Ureter (tissue), 1 donor: ENCODE measurements around the gene HEPN1. TPM values are rescaled to one million over a fixed set of nuclear protein-coding genes. Genes with fewer than 3 reads are reported as not detected.

Source experiments
- DNase-seq: peaks from one replicate; pipeline ENCODE4 v3.0.0-alpha.2; 2020; ENCODE audit warnings: low spot score
- total RNA-seq: library from RNA; stranded (reverse); gene quantifications from one replicate; pipeline ENCODE4 v1.2.4, GENCODE V29; 2023
- donor health status: DM: yes; HTN: yes; CAD: no.

The HEPN1 gene
- total RNA-seq, 1 donor from 2014 or later: not detected

DNA sequence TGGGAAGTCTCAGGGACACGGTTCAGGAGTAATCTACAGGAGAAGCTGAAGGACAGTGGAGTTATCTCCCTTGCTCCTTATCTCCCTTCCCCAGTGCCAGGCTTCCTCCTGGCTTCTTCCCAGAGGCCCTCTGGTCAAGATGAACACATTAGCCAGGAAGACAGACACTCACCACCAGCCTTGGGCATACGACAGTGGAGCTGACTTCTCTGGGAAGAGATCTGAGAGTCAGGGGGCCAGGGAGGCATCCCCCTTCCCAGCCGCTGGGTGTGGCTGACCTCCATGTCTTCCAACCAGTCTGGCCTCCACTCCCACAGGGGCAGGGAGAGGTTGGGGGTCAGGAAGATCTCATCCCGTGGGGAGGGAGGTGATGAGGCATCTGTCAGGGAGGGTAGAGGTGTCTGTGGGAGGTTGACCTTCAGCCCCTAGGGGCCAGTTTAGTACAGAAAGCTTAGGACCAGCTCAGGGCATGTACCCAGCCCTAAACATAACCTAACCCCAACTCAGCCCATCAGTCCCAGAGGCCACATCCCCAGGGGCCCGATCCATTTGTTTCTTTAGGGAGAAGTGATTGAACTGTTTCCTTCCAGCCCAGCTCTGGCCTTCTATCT lies 34.1 kb upstream of the HEPN1 start:
- no peak for DNase-seq

DNA sequence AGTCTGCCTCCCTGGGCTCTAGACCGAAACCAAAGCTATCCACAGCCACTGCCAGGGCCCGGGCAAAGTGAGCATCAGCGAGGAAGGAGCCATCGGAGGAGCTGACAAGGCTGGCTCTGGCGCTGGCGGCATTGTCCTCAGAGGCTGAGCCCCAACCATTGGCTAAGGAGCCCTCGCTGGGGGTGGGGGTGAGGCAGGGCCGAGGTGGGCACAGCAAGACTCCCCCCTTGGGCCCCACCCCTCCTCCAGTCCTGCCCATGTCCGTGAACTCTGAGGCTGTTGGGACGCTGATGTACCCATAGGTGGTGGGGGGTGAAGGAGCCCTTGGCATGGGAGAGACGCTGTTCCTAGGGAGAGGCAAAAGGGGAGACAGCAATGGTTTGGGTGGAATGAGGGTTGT lies 32.6 kb upstream of the HEPN1 start:
- DNase-seq: peak; percentile 34

DNA sequence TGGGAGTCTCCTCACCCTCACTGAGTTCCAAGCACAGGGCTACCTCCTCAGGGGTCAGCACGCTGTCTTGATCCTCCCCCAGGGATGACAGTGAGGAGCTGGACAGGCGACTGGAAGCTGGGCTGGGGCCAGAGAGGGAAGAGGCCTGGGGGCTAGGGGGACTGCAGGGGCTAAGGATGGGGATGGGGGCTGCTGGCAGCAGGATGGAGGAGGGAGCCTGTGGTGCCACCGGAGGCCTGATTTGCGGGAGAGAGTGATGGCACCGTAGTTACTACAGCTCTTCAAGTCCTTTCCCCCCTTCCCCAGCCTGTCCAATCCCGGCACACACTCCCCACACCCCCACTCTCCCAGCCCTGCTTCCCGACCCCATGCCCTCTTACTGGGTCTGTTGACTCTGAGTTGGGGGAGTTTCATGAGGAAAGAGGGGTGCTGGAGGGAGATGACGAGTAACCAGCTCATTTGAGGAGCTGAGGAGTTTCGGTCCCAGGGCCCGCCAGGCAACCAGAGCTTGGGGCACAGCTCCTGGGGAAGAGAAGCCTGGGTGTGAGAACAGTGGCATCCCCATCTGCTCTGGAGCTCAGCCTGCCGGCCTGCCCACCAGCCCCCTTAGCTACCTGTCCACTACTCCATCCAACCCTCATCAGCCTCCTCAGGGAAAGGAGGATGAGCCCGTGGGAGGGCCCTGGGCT lies 31.9 kb upstream of the HEPN1 start:
- peak; percentile 30 for DNase-seq

DNA sequence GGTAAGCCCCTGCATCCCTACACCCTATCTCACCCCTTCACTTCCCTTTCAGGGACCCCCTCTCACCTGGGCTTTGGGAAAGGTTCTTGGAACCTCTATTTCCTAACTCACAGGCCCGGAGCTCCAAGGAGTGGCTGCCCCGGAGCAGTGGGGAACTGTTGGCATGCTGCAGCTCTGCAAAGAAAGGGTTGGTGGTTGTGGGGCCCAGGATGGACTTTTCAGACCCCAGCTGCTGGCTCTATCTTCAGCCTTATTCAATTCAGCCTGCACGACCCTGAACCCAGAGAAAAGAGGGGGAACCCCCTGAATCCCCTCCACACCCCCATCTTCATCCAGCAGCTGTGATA lies 31.4 kb upstream of the HEPN1 start:
- DNase-seq: no peak

DNA sequence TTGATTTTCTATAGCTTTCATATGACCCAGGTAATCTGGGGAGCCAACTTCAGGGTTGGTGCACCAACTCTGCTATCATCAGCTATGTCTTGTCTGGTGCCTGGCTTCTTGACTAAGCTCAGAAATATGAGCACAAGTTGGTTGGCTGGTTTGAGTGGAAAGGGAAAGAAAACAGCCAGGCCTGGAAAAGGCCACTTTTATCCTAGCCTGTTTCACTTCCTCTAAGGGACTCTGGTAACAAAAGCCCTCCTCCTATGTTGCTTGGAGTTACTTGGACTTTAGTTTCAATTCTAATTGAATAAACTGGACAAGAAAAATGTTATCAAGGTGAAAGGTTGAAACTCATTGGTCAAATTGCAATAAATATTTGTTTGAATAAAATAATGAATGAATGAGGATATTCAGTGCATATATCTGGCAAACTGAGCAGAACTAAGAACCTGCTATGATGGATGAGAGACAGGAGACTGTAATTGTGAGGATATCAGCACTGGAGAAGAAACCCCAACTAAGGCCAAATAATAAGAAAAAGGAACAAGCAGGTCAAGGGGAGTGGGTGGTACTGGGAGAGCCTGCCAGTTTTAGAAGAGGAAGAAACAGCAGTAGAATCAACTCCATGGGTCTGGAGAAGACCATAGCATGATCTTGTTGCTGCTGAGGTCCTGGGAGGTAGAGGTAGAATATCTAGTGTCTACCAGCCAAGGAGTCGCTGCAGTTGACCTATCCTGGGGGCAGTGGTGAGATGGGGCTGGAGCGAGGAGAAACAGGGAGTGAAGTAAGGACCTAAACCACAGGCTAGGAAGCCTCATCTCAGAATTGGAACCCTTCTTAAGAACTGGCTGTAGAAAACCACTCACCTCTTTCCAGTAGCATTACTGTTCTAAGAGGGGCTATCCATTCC lies 29.6 kb upstream of the HEPN1 start:
- DNase-seq: peak; percentile 30

DNA sequence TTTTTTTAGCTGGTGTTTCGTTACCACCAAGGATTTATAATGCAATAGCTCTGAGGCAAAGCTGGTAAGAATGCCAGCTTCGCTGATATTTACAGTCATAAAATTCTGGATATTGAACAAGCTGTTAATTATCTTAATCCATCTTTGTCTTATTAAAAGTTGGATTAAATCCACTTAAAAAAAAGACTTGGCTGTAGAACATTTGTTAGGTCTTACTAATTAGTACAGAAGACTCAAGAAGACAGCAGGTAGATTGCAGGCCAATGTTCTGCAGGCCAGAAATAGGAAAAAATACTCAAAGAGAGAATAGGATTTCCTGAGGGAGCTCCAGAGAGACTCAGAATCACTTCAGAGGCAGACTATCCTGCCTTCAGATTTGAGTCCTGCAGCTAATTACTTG lies 28.9 kb upstream of the HEPN1 start:
- DNase-seq: no peak

DNA sequence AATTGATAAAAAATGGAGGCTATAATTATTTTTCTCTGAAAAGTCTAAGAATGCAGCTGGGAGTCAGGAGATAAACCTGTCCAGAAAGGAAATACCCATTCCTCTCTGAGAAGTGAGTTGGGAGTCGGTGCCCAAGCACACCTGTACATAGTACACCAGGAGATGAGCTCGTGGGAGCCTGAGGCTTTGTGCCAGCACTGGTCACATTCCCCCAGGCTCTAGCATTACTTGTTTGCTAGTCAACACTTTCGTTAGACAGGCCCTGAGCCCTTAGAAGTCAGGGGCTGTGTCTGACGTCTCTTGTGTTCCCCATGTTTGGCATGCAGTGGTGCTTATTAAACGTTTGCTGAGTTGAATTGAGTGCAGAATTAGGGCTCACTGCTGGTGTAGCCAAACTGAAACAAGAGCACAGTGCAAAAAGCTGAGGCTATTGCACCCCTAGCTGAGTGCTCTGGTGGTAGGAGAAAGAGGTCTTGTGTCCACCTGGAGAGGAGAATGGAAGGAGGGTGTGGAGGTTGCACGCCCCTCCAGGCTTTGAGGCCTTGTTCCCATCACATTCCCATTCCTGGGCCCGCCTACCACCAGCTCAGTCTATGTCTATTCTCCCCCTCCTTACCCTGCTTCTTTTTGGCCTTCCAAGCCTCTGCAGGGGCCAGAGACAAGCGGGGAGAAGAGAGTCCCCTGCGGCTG lies 28.2 kb upstream of the HEPN1 start:
- DNase-seq: peak; percentile 15

DNA sequence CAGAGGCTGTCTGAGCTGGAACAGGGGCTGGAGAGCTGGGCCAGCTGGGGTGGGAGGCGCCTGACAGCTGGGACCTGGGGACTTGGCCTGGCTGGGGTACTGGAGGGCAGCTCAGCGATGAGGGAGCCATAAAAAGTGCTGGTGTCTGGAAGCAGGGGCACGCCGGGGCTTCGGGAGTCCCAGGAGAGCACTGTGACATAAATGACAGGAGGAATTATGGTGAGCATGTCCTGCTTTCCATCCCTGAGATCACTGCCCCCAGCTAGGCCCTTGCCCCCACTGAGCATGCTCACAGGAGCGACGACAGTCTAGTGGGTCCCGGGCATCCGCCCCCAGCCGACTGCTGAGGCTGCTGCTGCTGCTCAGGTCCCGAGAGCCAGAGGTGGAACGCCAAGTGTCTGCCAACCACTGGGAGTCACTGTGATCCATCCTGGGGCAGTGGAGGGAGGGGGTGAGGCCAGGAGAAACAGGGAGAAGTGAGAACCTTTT lies 27.6 kb upstream of the HEPN1 start:
- DNase-seq: peak; percentile 32

DNA sequence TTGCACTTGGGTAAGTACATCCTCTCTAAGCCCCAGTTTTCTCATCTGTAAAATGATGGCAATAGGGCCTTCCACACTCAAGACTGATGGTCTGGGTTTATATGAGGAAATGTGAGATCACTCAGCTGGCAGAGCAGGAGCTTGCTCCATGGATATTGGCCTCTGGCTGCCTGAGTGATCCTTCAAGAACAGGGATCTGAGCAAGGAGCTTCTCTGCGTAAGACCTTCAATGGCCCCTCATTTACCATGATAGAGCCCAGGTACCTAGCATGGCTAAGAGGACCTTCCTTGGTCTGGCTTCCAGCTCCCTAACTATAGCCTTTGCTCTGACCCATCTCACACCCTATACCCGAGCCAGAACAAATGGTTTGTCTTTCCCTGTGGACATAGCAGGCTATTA lies 26.9 kb upstream of the HEPN1 start:
- peak; percentile 4 for DNase-seq

DNA sequence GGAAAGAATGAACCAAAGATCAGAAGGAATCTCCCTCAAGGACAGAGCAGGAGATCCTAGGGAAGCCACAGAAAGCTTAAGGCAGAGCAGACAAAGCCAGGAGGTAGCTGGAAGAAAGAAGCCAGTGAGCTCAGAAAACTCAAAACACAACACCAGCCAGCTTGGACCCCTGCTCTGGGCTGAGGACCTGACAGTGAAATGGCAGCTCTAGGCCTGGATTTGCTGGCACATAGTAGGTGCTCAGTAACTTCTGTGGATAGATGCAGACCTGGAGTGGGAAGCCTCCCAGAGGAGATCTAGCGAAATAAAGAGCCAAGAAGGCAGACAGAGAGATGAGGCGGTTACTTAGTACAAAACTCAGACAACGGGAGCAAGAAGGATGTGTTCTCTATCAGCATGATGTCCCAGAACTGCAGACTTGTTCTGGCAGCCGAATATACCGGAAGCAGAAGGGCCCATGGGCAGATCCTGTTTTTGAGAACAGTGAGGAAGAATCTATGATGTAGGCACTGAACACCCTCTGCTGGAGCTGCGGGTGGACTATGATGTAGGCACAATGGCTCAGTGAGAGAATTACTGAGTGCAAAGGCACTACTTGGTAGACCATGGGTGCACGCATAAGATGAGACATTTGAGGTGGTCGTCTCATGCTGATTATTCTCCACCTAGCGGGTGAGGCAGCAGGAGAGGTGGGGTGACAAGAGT lies 26.1 kb upstream of the HEPN1 start:
- peak; percentile 41 for DNase-seq

DNA sequence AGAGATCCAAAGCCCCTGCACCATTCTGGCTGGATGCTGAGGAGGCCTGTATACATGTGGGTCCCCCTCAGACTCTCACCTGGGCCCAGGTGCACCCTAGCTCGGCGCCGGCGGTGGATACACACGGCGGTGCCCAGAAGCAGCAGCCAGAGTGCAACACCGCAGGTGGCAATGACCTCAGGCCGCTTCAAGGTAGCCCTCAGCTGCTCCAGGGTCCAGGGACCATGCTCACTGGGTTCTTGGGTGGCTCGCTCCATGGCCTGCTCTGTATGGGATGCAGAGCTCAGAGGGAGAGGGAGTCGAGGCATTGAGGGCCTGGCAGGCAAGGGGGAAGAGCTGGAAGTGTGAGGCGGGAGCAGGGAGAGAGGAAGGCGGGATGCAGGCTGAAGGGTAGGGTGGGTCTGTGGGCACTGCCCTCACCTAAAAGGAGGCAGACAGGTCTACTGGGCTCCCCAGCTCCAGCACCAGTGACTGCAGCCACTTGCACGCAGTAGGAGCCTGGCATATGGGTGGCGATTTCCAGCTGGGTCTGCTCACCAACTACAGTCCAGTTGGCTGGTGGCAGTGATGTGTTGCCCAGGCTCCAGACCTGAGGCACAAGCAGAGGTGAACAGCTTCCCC lies 25.2 kb upstream of the HEPN1 start:
- peak; percentile 36 for DNase-seq

DNA sequence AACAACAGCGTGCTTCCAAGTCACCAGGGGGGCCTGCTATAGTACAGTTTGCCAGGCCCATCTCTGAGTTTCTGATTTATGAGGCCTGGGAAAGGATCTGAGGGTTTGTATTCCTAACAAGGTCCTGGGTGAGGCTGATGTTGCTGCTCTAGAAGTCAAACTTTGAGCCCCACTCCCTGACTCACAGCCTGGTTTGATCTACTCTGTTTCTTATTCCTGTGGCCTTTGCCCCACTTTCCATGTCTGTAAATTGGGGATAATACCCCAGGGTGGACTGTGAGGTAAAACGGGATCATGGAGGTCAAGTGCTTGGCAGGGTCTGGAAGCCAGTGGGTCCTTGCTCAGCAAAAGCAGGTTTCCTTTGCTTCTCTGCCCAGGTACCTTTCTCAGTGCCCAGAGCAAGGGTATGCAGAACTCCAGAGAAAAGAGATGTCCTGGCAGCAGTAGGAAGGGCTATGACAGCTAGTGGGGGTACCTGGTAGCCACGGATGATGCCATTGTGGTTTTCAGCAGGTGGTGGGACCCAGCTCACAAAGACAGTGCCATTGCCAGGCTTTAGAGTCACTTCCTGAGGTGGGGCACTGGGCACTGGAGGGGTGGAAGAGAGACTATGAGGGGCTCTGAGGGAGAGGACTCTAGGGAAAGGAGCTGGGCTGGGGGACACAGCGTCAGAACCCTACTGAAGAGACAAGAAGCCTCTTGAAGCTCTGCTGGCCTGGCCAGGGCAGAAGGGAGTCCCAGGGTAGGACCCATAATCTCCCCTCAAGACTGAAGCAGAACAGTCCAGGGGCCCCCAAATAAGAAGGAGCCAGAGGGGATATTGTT lies 24.2 kb upstream of the HEPN1 start:
- DNase-seq: peak; percentile 12

DNA sequence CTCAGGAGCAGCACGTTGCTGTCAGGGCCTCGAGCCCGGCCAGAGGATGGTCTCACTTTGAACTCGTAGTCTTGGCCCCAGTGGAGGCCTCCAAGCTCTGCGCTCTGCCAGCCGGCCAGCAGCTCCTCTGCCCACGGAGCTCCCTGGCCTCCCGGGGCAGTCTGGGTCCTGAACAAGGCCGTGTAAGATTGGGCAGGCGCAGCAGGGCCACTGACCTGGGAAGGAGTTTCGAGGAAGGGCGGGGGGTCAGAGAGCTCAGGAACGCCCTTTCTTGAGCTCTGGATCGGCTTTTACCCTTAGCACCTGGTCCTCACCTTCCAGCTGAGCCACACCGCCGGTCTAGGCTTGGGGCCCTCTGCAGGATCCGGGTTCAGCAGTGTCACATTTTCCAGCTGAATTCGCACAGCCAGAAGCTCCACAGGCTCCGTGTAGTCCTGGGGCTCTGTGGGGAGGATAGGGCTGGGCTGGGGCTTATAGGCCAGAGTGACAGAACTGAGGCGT lies 23.5 kb upstream of the HEPN1 start:
- DNase-seq: no peak

DNA sequence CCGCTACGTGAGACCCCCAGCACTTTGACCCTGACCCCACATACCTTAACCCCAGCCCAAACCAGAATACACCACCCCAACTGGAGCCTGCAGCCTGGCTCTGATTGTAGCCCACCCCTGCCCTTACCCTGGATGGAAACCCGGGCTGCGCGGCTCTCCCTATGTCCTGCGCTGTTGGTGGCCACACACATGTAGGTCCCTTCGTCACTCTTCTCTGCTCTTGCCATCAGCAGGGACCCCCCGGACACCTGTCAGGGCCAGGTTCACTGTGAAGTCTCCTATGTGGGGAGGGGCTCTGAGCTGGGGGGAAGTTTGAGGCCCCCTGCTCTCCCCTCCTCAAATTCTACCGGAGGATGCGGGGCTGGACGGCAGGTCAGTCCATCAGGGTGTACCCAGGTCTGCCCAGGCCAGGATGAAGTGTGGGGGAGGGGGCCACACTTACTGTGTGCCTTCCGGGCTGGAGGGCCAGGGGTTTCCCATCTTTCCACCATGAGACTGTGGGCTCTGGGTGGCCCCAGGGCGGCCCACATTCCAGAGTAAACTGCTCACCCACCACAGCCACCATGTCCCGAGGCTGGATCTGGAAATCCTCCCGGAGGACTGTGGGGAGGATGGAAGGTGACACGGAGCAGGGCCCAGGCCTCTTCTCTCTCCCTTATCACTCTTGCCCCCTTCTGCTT lies 22.8 kb upstream of the HEPN1 start:
- DNase-seq: no peak

DNA sequence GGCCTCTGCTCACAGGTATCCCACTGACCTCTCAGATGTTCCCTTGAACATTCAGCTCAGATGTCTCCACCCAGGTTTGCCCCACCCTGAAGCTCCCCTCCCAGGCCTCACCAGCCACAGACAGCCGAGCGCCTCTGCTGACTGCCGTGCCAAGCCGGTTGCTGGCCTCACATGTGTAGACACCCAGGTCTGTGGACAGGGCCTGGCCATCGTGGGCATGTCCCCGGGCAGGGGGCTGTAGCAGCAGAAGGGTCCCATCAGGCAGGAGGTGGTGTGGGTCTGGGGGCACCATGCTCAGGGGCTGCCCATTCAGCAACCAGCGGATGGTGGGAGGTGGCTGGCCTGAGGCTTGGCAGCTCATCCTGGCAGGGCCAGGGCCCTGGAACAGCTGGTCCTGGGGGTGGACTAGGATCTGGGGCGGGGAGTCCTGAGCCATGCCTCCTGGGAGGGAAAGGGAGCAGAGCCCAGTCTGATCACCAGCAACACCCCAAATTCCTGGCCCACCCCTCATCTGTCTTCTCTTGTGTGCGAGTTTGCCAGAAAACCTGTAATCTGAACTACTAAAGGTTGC lies 22.1 kb upstream of the HEPN1 start:
- DNase-seq: peak; percentile 41

DNA sequence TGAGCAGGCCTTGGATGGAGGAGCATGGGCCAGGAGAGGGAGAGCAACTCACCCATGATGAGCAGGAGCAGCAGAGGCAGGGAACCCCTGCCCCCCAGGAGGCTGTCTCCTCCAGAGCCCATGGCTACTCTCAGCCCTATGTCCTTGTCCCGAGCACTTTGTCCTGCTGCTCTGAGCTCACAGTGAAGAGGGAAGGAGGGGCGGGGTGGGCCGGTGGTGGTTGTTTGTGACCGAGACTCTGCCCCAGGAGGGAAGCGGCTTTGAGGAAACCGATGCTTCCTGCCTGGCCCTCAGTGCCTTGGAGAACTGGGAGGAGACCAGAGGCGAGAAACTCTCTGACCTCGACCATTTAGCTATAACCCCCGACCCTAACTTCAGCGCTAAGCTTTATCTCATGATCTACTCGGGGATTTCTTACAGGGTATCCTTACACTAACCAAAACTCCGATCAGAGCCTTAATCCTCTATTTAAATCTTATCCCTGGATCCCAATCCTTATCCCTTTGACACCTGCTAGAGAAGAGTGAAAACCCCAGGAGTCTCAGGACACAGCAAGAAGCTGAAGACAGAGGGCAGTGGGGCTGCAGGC lies 21.3 kb upstream of the HEPN1 start, which contains the start of gene ROBO4:
Gene ROBO4, minus strand, starts transcription at position 192 of the 589 bp plus-strand sequence. Its CDS starts 70 bp downstream, at position 122.
- DNase-seq: peak; percentile 44

DNA sequence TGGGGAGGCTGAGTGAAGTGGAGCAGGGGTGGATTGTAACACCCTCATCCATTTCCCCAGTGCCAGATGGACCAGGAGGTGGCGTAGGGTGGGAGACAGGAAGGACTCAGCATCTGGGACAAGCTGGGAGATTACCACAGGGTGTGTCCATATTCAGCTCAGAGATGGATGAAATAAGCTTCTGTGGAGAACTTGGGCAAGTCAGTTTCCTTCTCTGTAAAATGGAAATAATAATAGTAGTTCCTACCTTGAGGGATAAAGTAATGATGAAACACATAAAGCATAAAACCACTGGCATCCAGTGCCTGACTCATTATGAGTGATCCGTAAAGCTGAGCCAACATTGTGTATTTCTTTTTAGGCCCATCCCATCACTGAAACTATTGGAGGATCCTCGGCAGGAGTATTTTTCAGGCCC lies 20.8 kb upstream of the HEPN1 start:
- peak; percentile 40 for DNase-seq

DNA sequence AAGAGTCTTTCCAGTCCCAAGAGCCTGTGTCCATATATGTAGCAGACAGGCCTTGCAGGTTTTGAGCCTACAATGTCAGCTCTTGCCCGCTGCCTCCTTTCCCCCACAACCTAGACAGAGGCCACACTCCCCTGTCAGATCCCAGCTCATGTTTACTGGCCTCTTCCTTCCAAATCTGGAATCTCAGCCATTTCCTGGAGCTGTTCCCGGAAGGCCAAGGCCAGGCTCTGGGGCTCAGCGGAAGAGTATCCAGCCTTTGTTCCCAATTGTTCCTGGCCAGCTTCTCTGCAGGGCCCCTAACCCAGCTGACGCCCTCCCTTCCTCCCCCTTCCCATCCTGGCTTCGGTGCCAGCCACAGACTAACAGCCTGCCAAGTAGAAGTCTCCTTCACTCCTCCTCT lies 20.3 kb upstream of the HEPN1 start:
- DNase-seq: peak; percentile 42
